HepG2 (cell line): ENCODE data around the gene EIF1AD. TPM values are rescaled to one million over a fixed set of nuclear protein-coding genes. Genes with fewer than 3 reads are reported as not detected.

Source experiments
- CBX2 ChIP-seq, 2 experiments: fragments of 200-600 bp in 1 of 2; sonication (generic); formaldehyde crosslinking in 1 of 2; IDR thresholded peaks; 2 replicates each; pipeline versions ENCODE4 v1.7.0 to v1.8.1; 2018 to 2022; ENCODE audit warnings: low read depth in 2 of 2, low read length in 1 of 2, mild to moderate bottlenecking in 1 of 2, missing genetic modification reagents in 1 of 2
- MEIS2 ChIP-seq: sonication (generic); formaldehyde crosslinking; IDR thresholded peaks from 2 replicates; pipeline ENCODE4 v1.9.0; 2021; ENCODE audit warnings: mild to moderate bottlenecking, missing genetic modification reagents
- NR2C2 ChIP-seq: sonication (generic); formaldehyde crosslinking; IDR thresholded peaks from 2 replicates; pipeline ENCODE4 v1.4.0; 2020; ENCODE audit warnings: missing genetic modification reagents, mild to moderate bottlenecking, moderate library complexity, borderline replicate concordance
- ZBTB20 ChIP-seq: sonication (generic); formaldehyde crosslinking; IDR thresholded peaks from 2 replicates; pipeline ENCODE4 v1.8.1; 2023; ENCODE audit warnings: missing genetic modification reagents, low read depth, mild to moderate bottlenecking, borderline replicate concordance
- ZBTB8A ChIP-seq: sonication (generic); formaldehyde crosslinking; IDR thresholded peaks from 2 replicates; pipeline ENCODE4 v1.4.0; 2020; ENCODE audit warnings: mild to moderate bottlenecking, low read depth, missing genetic modification reagents, borderline replicate concordance
- ZNF451 ChIP-seq: sonication (generic); formaldehyde crosslinking; IDR thresholded peaks from 2 replicates; pipeline ENCODE4 v1.5.0; 2020; ENCODE audit warnings: mild to moderate bottlenecking, missing genetic modification reagents
- ZNF589 ChIP-seq: sonication (generic); formaldehyde crosslinking; conservative IDR thresholded peaks from 2 replicates; pipeline ENCODE4 v1.8.0; 2022; ENCODE audit warnings: mild to moderate bottlenecking, moderate library complexity, missing genetic modification reagents
- polyA plus RNA-seq, 8 experiments: library from polyadenylated mRNA; depleted of rRNA in 3 of 8; stranded (reverse) in 7 of 8; unstranded in 1 of 8; fragments of >200 nt; fragmentation: Illumina TruSeq in 4 of 8; extraction: Trizol in 4 of 8; gene quantifications; 2 replicates each; pipeline versions ENCODE4 v1.2.1 to v1.2.3, GENCODE V29; 2011 to 2016; ENCODE audit warnings: low read depth in 4 of 8, missing spikeins in 1 of 8, mixed read lengths in 1 of 8; ENCODE audit not compliant: insufficient read depth in 1 of 8
- total RNA-seq, 5 experiments: library from RNA; depleted of rRNA; stranded (reverse); fragments of >200 nt; fragmentation: Illumina TruSeq; extraction: Trizol; gene quantifications; 2 replicates each; pipeline ENCODE4 v1.2.3, GENCODE V29; 2016; ENCODE audit warnings: low read depth in 1 of 5
- TF ChIP-seq, protein P1 (sequence below): sonication (generic); formaldehyde crosslinking; conservative IDR thresholded peaks from 2 replicates; pipeline ENCODE4 v1.4.0; 2020; ENCODE audit warnings: mild to moderate bottlenecking, missing genetic modification reagents, moderate library complexity
- TF ChIP-seq, protein P2 (sequence below): sonication (generic); formaldehyde crosslinking; IDR thresholded peaks from 2 replicates; pipeline ENCODE4 v1.8.0; 2022; ENCODE audit warnings: missing genetic modification reagents, mild to moderate bottlenecking, moderate library complexity, borderline replicate concordance
- TF ChIP-seq, protein P3 (sequence below): sonication (generic); formaldehyde crosslinking; conservative IDR thresholded peaks from 2 replicates; pipeline ENCODE4 v1.5.0; 2020; ENCODE audit warnings: missing genetic modification reagents
- TF ChIP-seq, protein P4 (sequence below): sonication (generic); formaldehyde crosslinking; IDR thresholded peaks from 2 replicates; pipeline ENCODE4 v1.5.1; 2020; ENCODE audit warnings: mild to moderate bottlenecking, missing genetic modification reagents
- TF ChIP-seq, protein P5 (sequence below): sonication (generic); formaldehyde crosslinking; IDR thresholded peaks from 2 replicates; pipeline ENCODE4 v1.8.1; 2022; ENCODE audit warnings: low read depth, mild to moderate bottlenecking, missing genetic modification reagents

The EIF1AD gene
- total and polyA plus RNA-seq, 2 of the 13 experiments (the other 11 are each of a cell fraction or from before 2014, with no cell fraction given), result 18.2 to 30.8 TPM

DNA sequence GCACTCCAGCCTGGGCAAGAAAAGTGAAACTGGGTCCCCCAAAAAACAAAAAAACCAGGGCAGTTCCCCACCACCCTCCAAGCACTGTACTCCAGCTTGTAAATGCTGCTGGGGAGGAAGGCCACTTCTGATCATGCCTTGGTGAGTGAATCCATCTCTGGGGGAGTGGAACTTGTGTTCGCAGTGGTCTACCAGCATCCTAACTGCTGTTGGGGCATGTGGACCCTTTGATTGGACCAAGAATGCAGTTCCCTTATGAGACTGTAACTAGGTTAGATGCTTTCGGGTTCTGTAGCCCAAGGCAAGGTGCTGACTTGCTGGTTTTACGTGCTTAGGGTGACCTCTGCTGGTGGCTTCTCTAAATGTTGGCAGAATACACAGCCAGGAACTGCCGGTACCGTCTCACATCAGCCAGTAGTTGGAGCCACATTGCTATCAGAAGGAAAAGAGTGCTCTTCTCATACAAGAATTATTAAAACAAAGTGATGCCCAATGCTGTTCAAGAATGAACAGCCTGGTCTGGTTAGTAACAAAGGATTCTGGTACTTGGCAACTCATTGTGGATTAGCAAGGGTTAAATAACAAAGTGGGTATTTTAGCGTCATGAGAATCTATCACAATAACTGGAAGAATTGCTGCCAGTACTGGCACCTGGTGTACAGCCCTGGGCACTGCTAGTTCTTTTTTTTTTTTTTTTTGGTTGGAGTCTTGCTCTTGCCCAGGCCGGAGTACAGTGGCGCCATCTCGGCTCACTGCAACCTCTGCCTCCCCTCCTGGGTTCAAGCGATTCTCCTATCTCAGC lies 13.0 kb downstream of the EIF1AD start (continued):
- TF ChIP-seq, protein P1, sequence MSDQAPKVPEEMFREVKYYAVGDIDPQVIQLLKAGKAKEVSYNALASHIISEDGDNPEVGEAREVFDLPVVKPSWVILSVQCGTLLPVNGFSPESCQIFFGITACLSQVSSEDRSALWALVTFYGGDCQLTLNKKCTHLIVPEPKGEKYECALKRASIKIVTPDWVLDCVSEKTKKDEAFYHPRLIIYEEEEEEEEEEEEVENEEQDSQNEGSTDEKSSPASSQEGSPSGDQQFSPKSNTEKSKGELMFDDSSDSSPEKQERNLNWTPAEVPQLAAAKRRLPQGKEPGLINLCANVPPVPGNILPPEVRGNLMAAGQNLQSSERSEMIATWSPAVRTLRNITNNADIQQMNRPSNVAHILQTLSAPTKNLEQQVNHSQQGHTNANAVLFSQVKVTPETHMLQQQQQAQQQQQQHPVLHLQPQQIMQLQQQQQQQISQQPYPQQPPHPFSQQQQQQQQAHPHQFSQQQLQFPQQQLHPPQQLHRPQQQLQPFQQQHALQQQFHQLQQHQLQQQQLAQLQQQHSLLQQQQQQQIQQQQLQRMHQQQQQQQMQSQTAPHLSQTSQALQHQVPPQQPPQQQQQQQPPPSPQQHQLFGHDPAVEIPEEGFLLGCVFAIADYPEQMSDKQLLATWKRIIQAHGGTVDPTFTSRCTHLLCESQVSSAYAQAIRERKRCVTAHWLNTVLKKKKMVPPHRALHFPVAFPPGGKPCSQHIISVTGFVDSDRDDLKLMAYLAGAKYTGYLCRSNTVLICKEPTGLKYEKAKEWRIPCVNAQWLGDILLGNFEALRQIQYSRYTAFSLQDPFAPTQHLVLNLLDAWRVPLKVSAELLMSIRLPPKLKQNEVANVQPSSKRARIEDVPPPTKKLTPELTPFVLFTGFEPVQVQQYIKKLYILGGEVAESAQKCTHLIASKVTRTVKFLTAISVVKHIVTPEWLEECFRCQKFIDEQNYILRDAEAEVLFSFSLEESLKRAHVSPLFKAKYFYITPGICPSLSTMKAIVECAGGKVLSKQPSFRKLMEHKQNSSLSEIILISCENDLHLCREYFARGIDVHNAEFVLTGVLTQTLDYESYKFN (CRISPR knock-in tag), result no peak
- TF ChIP-seq, protein P2, sequence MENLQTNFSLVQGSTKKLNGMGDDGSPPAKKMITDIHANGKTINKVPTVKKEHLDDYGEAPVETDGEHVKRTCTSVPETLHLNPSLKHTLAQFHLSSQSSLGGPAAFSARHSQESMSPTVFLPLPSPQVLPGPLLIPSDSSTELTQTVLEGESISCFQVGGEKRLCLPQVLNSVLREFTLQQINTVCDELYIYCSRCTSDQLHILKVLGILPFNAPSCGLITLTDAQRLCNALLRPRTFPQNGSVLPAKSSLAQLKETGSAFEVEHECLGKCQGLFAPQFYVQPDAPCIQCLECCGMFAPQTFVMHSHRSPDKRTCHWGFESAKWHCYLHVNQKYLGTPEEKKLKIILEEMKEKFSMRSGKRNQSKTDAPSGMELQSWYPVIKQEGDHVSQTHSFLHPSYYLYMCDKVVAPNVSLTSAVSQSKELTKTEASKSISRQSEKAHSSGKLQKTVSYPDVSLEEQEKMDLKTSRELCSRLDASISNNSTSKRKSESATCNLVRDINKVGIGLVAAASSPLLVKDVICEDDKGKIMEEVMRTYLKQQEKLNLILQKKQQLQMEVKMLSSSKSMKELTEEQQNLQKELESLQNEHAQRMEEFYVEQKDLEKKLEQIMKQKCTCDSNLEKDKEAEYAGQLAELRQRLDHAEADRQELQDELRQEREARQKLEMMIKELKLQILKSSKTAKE (CRISPR knock-in tag), result no peak
- no peak for TF ChIP-seq NR2C2 (CRISPR knock-in tag)
- no peak for TF ChIP-seq MEIS2
- no peak for TF ChIP-seq CBX2 (IDR thresholded peaks at IDR 0.05; ENCODE audit: low read depth, low read length)
- TF ChIP-seq CBX2 (CRISPR knock-in tag; IDR thresholded peaks at IDR 0.05; ENCODE audit: low read depth), result no peak
- TF ChIP-seq, protein P3, sequence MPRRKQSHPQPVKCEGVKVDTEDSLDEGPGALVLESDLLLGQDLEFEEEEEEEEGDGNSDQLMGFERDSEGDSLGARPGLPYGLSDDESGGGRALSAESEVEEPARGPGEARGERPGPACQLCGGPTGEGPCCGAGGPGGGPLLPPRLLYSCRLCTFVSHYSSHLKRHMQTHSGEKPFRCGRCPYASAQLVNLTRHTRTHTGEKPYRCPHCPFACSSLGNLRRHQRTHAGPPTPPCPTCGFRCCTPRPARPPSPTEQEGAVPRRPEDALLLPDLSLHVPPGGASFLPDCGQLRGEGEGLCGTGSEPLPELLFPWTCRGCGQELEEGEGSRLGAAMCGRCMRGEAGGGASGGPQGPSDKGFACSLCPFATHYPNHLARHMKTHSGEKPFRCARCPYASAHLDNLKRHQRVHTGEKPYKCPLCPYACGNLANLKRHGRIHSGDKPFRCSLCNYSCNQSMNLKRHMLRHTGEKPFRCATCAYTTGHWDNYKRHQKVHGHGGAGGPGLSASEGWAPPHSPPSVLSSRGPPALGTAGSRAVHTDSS, result no peak
- TF ChIP-seq, protein P4, sequence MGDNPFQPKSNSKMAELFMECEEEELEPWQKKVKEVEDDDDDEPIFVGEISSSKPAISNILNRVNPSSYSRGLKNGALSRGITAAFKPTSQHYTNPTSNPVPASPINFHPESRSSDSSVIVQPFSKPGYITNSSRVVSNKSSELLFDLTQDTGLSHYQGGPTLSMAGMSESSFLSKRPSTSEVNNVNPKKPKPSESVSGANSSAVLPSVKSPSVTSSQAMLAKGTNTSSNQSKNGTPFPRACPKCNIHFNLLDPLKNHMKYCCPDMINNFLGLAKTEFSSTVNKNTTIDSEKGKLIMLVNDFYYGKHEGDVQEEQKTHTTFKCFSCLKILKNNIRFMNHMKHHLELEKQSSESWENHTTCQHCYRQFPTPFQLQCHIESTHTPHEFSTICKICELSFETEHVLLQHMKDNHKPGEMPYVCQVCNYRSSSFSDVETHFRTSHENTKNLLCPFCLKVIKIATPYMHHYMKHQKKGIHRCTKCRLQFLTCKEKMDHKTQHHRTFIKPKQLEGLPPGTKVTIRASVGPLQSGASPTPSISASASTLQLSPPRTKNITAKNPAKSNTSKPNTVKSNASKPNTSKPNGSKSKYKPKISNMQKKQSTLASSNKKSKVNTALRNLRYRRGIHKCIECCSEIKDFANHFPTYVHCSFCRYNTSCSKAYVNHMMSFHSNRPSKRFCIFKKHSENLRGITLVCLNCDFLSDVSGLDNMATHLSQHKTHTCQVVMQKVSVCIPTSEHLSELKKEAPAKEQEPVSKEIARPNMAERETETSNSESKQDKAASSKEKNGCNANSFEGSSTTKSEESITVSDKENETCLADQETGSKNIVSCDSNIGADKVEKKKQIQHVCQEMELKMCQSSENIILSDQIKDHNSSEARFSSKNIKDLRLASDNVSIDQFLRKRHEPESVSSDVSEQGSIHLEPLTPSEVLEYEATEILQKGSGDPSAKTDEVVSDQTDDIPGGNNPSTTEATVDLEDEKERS (CRISPR knock-in tag), result no peak
- no peak for TF ChIP-seq ZNF451
- TF ChIP-seq ZBTB8A (CRISPR knock-in tag), result no peak
- TF ChIP-seq ZNF589 (CRISPR knock-in tag), result no peak
- TF ChIP-seq, protein P5, sequence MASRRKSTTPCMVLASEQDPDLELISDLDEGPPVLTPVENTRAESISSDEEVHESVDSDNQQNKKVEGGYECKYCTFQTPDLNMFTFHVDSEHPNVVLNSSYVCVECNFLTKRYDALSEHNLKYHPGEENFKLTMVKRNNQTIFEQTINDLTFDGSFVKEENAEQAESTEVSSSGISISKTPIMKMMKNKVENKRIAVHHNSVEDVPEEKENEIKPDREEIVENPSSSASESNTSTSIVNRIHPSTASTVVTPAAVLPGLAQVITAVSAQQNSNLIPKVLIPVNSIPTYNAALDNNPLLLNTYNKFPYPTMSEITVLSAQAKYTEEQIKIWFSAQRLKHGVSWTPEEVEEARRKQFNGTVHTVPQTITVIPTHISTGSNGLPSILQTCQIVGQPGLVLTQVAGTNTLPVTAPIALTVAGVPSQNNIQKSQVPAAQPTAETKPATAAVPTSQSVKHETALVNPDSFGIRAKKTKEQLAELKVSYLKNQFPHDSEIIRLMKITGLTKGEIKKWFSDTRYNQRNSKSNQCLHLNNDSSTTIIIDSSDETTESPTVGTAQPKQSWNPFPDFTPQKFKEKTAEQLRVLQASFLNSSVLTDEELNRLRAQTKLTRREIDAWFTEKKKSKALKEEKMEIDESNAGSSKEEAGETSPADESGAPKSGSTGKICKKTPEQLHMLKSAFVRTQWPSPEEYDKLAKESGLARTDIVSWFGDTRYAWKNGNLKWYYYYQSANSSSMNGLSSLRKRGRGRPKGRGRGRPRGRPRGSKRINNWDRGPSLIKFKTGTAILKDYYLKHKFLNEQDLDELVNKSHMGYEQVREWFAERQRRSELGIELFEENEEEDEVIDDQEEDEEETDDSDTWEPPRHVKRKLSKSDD, result no peak
- TF ChIP-seq ZBTB20, result no peak
